PC-9 (cell line): ENCODE measurements around the gene LCE7A. TPM values are rescaled to one million over a fixed set of nuclear protein-coding genes. Genes with fewer than 3 reads are reported as not detected.

Experiments
- BruUV-seq: library from RNA; stranded (reverse); fragments of 400-500 nt; replicated peaks from 2 replicates; lab custom pipeline; 2021; lab: Mats Ljungman, UMichigan
- CTCF ChIA-PET: fragments of 300-600 bp; sonication (Branson Sonifier 250); formaldehyde crosslinking; loops from one replicate; lab custom pipeline; 2022; ENCODE audit warnings: antibody characterized with exemption; lab: Charles Lee
- POLR2A ChIA-PET: fragments of 300-600 bp; sonication (Branson Sonifier 250); formaldehyde crosslinking; loops from one replicate; lab custom pipeline; 2022; ENCODE audit warnings: antibody characterized with exemption; ENCODE audit not compliant: unreplicated experiment; lab: Charles Lee
- DNase-seq, 2 experiments: peaks; one replicate each; pipeline versions ENCODE4 v3.0.0 to v3.0.0-alpha.2; 2015 to 2022; ENCODE audit warnings: mixed read lengths in 1 of 2
- H2AFZ ChIP-seq: fragments of 200-600 bp; sonication (generic); 2 replicates; pipeline ENCODE4 v1.8.1; 2017; ENCODE audit warnings: antibody characterized with exemption
- H3F3A ChIP-seq: fragments of 200-600 bp; sonication (generic); 2 replicates; pipeline ENCODE4 v1.8.1; 2017; ENCODE audit warnings: antibody characterized with exemption, mild to moderate bottlenecking, low read depth; ENCODE audit not compliant: insufficient read depth
- H3K27ac ChIP-seq: fragments of 200-600 bp; sonication (generic); 2 replicates; pipeline ENCODE4 v1.6.1; 2016; ENCODE audit warnings: mixed run types
- H3K27me3 ChIP-seq: fragments of 200-600 bp; sonication (generic); 2 replicates; pipeline ENCODE4 v1.6.1; 2016; ENCODE audit warnings: low read depth, mixed run types; ENCODE audit not compliant: insufficient read depth
- H3K36me3 ChIP-seq: fragments of 200-600 bp; sonication (generic); 2 replicates; pipeline ENCODE4 v1.6.1; 2016; ENCODE audit warnings: low read depth, mixed run types
- H3K4me1 ChIP-seq: fragments of 200-600 bp; sonication (generic); replicated peaks from 2 replicates; pipeline ENCODE4 v1.6.1; 2016; ENCODE audit warnings: mixed run types; ENCODE audit not compliant: insufficient read depth
- H3K4me2 ChIP-seq: fragments of 200-600 bp; sonication (generic); 2 replicates; pipeline ENCODE4 v1.6.1; 2017; ENCODE audit warnings: mixed run types
- H3K4me3 ChIP-seq: fragments of 200-600 bp; sonication (generic); 2 replicates; pipeline ENCODE4 v1.6.1; 2016; ENCODE audit warnings: mixed run types
- H3K79me2 ChIP-seq: fragments of 200-600 bp; sonication (generic); 2 replicates; pipeline ENCODE4 v1.6.1; 2017; ENCODE audit warnings: low read depth, mixed run types
- H3K9me2 ChIP-seq: fragments of 200-600 bp; sonication (generic); 2 replicates; pipeline ENCODE4 v1.8.1; 2017; ENCODE audit warnings: mild to moderate bottlenecking; ENCODE audit not compliant: insufficient read depth
- H3K9me3 ChIP-seq: fragments of 200-600 bp; sonication (generic); 2 replicates; pipeline ENCODE4 v1.8.1; 2016; ENCODE audit warnings: low read depth; ENCODE audit not compliant: insufficient read depth
- H4K20me1 ChIP-seq: fragments of 200-600 bp; sonication (generic); 2 replicates; pipeline ENCODE4 v1.8.1; 2017; ENCODE audit not compliant: insufficient read depth
- EZH2 ChIP-seq: fragments of 200-600 bp; sonication (generic); IDR thresholded peaks from 2 replicates; pipeline ENCODE4 v1.8.0; 2017; ENCODE audit warnings: antibody characterized with exemption, low read depth
- intact Hi-C: fragments of 100-400 bp; cut with micrococcal nuclease; formaldehyde crosslinking; loops from one replicate; pipeline ENCODE4 v1.10.0; 2022; ENCODE audit not compliant: unreplicated experiment
- total RNA-seq: library from RNA; stranded (reverse); gene quantifications from 2 replicates; pipeline ENCODE4 v1.2.3, GENCODE V29; 2021
- TF ChIP-seq, protein P1 (sequence below): fragments of 200-600 bp; sonication (generic); conservative IDR thresholded peaks from 2 replicates; pipeline ENCODE4 v1.6.1; 2017; ENCODE audit warnings: mixed run types, antibody characterized with exemption, mild to moderate bottlenecking, moderate library complexity

The LCE7A gene
- total RNA-seq, 1 experiment from 2014 or later = not detected

GRCh38 chr1:152879559-152880198 is 19.9 kb downstream of the LCE7A start:
- BruUV-seq = no TSS peak
- Histone ChIP-seq H3K9me3 (no peaks in the 10 kb centered on the region), H2AFZ (no peak overlapping the region), H3K4me1 (0 out of 2 replicates have a peak, but pooled peaks cover 8% of the 10 kb centered on the region), H3K36me3 (no peaks in the 10 kb centered on the region), H3K27me3 (no peaks in the 10 kb centered on the region), H3K79me2 (no peaks in the 10 kb centered on the region), H3F3A (no peaks in the 10 kb centered on the region), H3K4me3 (no peak overlapping the region), H4K20me1 (no peaks in the 10 kb centered on the region), H3K4me2 (no peak overlapping the region), H3K27ac (no peak overlapping the region), H3K9me2 (no peaks in the 10 kb centered on the region)
- intact Hi-C loops = no loop called here
- TF ChIP-seq EZH2 = no peak
- TF ChIP-seq, protein P1, sequence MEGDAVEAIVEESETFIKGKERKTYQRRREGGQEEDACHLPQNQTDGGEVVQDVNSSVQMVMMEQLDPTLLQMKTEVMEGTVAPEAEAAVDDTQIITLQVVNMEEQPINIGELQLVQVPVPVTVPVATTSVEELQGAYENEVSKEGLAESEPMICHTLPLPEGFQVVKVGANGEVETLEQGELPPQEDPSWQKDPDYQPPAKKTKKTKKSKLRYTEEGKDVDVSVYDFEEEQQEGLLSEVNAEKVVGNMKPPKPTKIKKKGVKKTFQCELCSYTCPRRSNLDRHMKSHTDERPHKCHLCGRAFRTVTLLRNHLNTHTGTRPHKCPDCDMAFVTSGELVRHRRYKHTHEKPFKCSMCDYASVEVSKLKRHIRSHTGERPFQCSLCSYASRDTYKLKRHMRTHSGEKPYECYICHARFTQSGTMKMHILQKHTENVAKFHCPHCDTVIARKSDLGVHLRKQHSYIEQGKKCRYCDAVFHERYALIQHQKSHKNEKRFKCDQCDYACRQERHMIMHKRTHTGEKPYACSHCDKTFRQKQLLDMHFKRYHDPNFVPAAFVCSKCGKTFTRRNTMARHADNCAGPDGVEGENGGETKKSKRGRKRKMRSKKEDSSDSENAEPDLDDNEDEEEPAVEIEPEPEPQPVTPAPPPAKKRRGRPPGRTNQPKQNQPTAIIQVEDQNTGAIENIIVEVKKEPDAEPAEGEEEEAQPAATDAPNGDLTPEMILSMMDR = no peak
- ChIA-PET POLR2A (no interaction called here), CTCF (no interaction called here)
- no peak for DNase-seq

GRCh38 chr1:152880316-152880715 is 20.5 kb downstream of the LCE7A start:
- intact Hi-C loops = no loop called here
- no peak overlapping the region for H3K4me2 ChIP-seq

GRCh38 chr1:152880907-152881306 is 21.1 kb downstream of the LCE7A start:
- CTCF ChIA-PET = no interaction called here
- Histone ChIP-seq H3K27ac (no peak overlapping the region), H3F3A (no peaks in the 10 kb centered on the region), H3K79me2 (no peaks in the 10 kb centered on the region), H3K4me1 (0 out of 2 replicates have a peak, but pooled peaks cover 9% of the 10 kb centered on the region), H3K27me3 (no peaks in the 10 kb centered on the region), H3K9me2 (no peaks in the 10 kb centered on the region), H3K4me3 (no peak overlapping the region), H4K20me1 (no peaks in the 10 kb centered on the region), H3K36me3 (no peaks in the 10 kb centered on the region), H2AFZ (no peak overlapping the region), H3K9me3 (no peaks in the 10 kb centered on the region), H3K4me2 (no peak overlapping the region)
- BruUV-seq = no TSS peak
- no peak for DNase-seq
- TF ChIP-seq EZH2 = no peak
- TF ChIP-seq, protein P1 = no peak
- POLR2A ChIA-PET = no interaction called here
- intact Hi-C loops = no loop called here

More at GRCh38 chr1:152880316-152880715, 20.5 kb downstream of the LCE7A start:
- Histone ChIP-seq H3F3A (no peaks in the 10 kb centered on the region), H3K27me3 (no peaks in the 10 kb centered on the region), H3K4me3 (no peak overlapping the region), H3K36me3 (no peaks in the 10 kb centered on the region), H3K4me1 (0 out of 2 replicates have a peak, but pooled peaks cover 9% of the 10 kb centered on the region), H4K20me1 (no peaks in the 10 kb centered on the region), H3K79me2 (no peaks in the 10 kb centered on the region), H3K9me3 (no peaks in the 10 kb centered on the region), H3K9me2 (no peaks in the 10 kb centered on the region), H3K27ac (no peak overlapping the region), H2AFZ (no peak overlapping the region)
- ChIA-PET POLR2A (no interaction called here), CTCF (no interaction called here)
- TF ChIP-seq, protein P1 = no peak
- no peak for TF ChIP-seq EZH2
- BruUV-seq = no TSS peak
- DNase-seq = no peak
